Osteocyte (in vitro differentiated cells): Measurements from ENCODE around the gene PSD4. TPM values are rescaled to one million over a fixed set of nuclear protein-coding genes. Genes with fewer than 3 reads are reported as not detected.

Experiments
- DNase-seq: peaks from one replicate; pipeline ENCODE4 v3.0.0; 2021; ENCODE audit warnings: mixed read lengths; ENCODE audit not compliant: unreplicated experiment; ENCODE audit errors: extremely low spot score
- H3K27ac Mint-ChIP-seq: one replicate; pipeline ENCODE4 v1.8.0; 2021; ENCODE audit warnings: mild to moderate bottlenecking, mixed read lengths; ENCODE audit not compliant: unreplicated experiment
- H3K27me3 Mint-ChIP-seq: one replicate; pipeline ENCODE4 v1.8.0; 2021; ENCODE audit warnings: mixed read lengths; ENCODE audit not compliant: unreplicated experiment
- H3K36me3 Mint-ChIP-seq: one replicate; pipeline ENCODE4 v1.8.0; 2021; ENCODE audit warnings: mixed read lengths; ENCODE audit not compliant: unreplicated experiment
- H3K4me1 Mint-ChIP-seq: one replicate; pipeline ENCODE4 v1.8.0; 2021; ENCODE audit warnings: mixed read lengths; ENCODE audit not compliant: unreplicated experiment
- H3K4me3 Mint-ChIP-seq: one replicate; pipeline ENCODE4 v1.8.0; 2021; ENCODE audit warnings: mild to moderate bottlenecking, moderate library complexity, mixed read lengths; ENCODE audit not compliant: unreplicated experiment
- H3K9me3 Mint-ChIP-seq: one replicate; pipeline ENCODE4 v1.8.0; 2021; ENCODE audit warnings: mixed read lengths; ENCODE audit not compliant: unreplicated experiment
- long read RNA-seq: library from polyadenylated mRNA; unstranded; transcript quantifications from one replicate; pipeline ENCODE4 v2.0.0, GENCODE V29; 2021
- total RNA-seq: library from RNA; stranded (reverse); gene quantifications from 2 replicates; pipeline ENCODE4 v1.2.1, GENCODE V29; 2021
- TF ChIP-seq, protein P1 (sequence below): fragments of 200-600 bp; sonication (generic); IDR thresholded peaks from 2 replicates; pipeline ENCODE4 v1.5.0; 2021; ENCODE audit warnings: antibody characterized with exemption, mild to moderate bottlenecking, moderate library complexity

Gene PSD4
- total RNA-seq: 6.3 and 8.9 TPM in 2 replicates
- long read RNA-seq, partial matches to known transcripts: 0 of 1 reads
- long read RNA-seq, other reads (novel, unspliced or antisense): 1 of 1 reads

GRCh38 chr2:113173542-113174375, at the start of gene PSD4:
TSS of gene PSD4 (plus strand) at chr2:113173971. CDS start at chr2:113182457, 8,486 bp downstream.
- Mint-ChIP-seq H3K9me3 (no peaks in the 10 kb centered on the region), H3K27ac (no peak within 1 kb of the TSS), H3K36me3 (no peaks in the 10 kb centered on the region), H3K27me3 (peaks cover 2% of the 10 kb centered on the region), H3K4me3 (no peak within 1 kb of the TSS), H3K4me1 (no peaks in the 10 kb centered on the region)
- no peak for DNase-seq
- TF ChIP-seq, protein P1, sequence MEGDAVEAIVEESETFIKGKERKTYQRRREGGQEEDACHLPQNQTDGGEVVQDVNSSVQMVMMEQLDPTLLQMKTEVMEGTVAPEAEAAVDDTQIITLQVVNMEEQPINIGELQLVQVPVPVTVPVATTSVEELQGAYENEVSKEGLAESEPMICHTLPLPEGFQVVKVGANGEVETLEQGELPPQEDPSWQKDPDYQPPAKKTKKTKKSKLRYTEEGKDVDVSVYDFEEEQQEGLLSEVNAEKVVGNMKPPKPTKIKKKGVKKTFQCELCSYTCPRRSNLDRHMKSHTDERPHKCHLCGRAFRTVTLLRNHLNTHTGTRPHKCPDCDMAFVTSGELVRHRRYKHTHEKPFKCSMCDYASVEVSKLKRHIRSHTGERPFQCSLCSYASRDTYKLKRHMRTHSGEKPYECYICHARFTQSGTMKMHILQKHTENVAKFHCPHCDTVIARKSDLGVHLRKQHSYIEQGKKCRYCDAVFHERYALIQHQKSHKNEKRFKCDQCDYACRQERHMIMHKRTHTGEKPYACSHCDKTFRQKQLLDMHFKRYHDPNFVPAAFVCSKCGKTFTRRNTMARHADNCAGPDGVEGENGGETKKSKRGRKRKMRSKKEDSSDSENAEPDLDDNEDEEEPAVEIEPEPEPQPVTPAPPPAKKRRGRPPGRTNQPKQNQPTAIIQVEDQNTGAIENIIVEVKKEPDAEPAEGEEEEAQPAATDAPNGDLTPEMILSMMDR: no peak

GRCh38 chr2:113124181-113124961, 49.4 kb upstream of the PSD4 start:
- H3K27ac Mint-ChIP-seq: no peak overlapping the region
- DNase-seq: peak; percentile 54
- H3K4me1 Mint-ChIP-seq: no peaks in the 10 kb centered on the region
- no peaks in the 10 kb centered on the region for H3K36me3 Mint-ChIP-seq
- no peak overlapping the region for H3K4me3 Mint-ChIP-seq
- peaks cover 65% of the 10 kb centered on the region for H3K27me3 Mint-ChIP-seq
- H3K9me3 Mint-ChIP-seq: no peaks in the 10 kb centered on the region
- TF ChIP-seq, protein P1: no peak

GRCh38 chr2:113124984-113125855, 48.6 kb upstream of the PSD4 start:
- peaks cover 61% of the 10 kb centered on the region for H3K27me3 Mint-ChIP-seq
- no peaks in the 10 kb centered on the region for H3K4me1 Mint-ChIP-seq
- no peaks in the 10 kb centered on the region for H3K9me3 Mint-ChIP-seq
- no peak overlapping the region for H3K4me3 Mint-ChIP-seq
- DNase-seq: no peak
- TF ChIP-seq, protein P1: no peak
- no peak overlapping the region for H3K27ac Mint-ChIP-seq
- H3K36me3 Mint-ChIP-seq: no peaks in the 10 kb centered on the region

GRCh38 chr2:113126845-113127645, 46.7 kb upstream of the PSD4 start, which contains the start of gene IL1RN:
TSS of gene IL1RN (plus strand) at chr2:113127598. CDS start at chr2:113127625, 27 bp downstream.
- H3K27ac Mint-ChIP-seq: no peak within 1 kb of the TSS
- H3K27me3 Mint-ChIP-seq: peaks cover 49% of the 10 kb centered on the region
- H3K4me1 Mint-ChIP-seq: no peaks in the 10 kb centered on the region
- H3K9me3 Mint-ChIP-seq: no peaks in the 10 kb centered on the region
- DNase-seq: peak; percentile 38
- TF ChIP-seq, protein P1: no peak
- no peaks in the 10 kb centered on the region for H3K36me3 Mint-ChIP-seq
- no peak within 1 kb of the TSS for H3K4me3 Mint-ChIP-seq
